Suprapubic skin (tissue), 4 donors: ENCODE results near the gene RBM5.

ENCODE experiments used
- CTCF ChIP-seq, 2 donors: fragments of 200-600 bp in 1 of 2; fragments of 450-650 bp in 1 of 2; sonication (generic) in 1 of 2; IDR thresholded peaks; one replicate each; pipeline ENCODE4 v1.5.1; 2016 to 2019; ENCODE audit warnings: antibody characterized with exemption in 2 of 2, mild to moderate bottlenecking in 1 of 2, moderate library complexity in 1 of 2
- EP300 ChIP-seq: sonication (generic); formaldehyde crosslinking; IDR thresholded peaks from one replicate; pipeline ENCODE4 v1.6.1; 2017; ENCODE audit warnings: antibody characterized with exemption
- POLR2A ChIP-seq, 2 donors: fragments of 450-650 bp; IDR thresholded peaks; one replicate each; pipeline ENCODE4 v1.6.1; 2017; ENCODE audit warnings: antibody characterized with exemption in 2 of 2, mild to moderate bottlenecking in 2 of 2, moderate library complexity in 2 of 2
- POLR2AphosphoS5 ChIP-seq, 3 donors: sonication (generic); formaldehyde crosslinking; IDR thresholded peaks; one replicate each; pipeline ENCODE4 v1.6.1; 2017; ENCODE audit warnings: antibody characterized with exemption in 3 of 3

- TF ChIP-seq CTCF (IDR thresholded peaks at IDR 0.05): no peak
- TF ChIP-seq POLR2AphosphoS5 (IDR thresholded peaks at IDR 0.05): no peak
- no peak for TF ChIP-seq EP300
- no peak for TF ChIP-seq POLR2A (IDR thresholded peaks at IDR 0.05)
Measured at GRCh38 chr3:50123394-50124051, 34.8 kb downstream of the RBM5 start.
